ENCODE results near the gene SFI1. TPM values are rescaled to one million over a fixed set of nuclear protein-coding genes. Genes with fewer than 3 reads are reported as not detected.

SFI1 gene, protein sequence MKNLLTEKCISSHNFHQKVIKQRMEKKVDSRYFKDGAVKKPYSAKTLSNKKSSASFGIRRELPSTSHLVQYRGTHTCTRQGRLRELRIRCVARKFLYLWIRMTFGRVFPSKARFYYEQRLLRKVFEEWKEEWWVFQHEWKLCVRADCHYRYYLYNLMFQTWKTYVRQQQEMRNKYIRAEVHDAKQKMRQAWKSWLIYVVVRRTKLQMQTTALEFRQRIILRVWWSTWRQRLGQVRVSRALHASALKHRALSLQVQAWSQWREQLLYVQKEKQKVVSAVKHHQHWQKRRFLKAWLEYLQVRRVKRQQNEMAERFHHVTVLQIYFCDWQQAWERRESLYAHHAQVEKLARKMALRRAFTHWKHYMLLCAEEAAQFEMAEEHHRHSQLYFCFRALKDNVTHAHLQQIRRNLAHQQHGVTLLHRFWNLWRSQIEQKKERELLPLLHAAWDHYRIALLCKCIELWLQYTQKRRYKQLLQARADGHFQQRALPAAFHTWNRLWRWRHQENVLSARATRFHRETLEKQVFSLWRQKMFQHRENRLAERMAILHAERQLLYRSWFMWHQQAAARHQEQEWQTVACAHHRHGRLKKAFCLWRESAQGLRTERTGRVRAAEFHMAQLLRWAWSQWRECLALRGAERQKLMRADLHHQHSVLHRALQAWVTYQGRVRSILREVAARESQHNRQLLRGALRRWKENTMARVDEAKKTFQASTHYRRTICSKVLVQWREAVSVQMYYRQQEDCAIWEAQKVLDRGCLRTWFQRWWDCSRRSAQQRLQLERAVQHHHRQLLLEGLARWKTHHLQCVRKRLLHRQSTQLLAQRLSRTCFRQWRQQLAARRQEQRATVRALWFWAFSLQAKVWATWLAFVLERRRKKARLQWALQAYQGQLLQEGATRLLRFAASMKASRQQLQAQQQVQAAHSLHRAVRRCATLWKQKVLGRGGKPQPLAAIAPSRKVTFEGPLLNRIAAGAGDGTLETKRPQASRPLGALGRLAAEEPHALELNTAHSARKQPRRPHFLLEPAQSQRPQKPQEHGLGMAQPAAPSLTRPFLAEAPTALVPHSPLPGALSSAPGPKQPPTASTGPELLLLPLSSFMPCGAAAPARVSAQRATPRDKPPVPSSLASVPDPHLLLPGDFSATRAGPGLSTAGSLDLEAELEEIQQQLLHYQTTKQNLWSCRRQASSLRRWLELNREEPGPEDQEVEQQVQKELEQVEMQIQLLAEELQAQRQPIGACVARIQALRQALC
- total RNA-seq (10 to 100 TPM; 10.8 to 26.0 (median 13.7) TPM), polyA plus RNA-seq (10 to 100 TPM; 58.9 to 60.3 TPM)

DNA sequence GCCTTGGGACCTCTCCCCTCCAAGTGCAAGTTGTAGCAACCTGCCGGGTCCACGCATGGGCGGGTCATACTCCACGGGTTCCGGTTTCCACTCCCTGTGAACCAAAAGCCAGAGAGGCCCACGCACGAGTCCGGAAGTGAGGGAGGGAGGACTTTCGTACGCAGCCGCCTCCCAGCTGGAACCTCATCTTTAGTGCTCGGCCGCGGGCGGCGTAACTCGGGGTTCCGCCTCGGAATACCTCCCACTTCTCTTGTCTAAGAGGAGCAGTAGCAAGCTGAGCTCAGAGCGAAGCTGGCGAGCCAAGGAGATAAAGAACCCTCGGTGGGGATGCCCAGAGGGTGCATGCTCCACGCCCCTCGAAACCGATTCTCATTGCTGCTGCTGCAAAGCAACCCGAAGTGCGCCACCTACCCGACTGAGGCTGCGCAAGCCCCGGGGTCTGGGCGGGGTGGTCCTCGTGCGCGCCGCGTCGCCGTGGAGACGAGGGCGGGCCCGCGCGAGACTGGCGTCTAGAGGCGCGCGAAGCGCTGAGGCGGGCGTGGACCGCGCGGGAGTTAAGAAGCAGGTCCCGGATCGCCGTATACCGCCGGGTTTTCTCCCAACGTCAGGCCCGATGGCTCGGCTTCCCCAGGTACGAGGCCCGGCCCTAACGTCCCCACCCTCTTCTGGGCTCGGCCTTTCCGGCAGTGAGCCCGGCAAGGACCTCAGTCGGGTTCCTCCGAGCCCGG lies at the start of gene SFI1:
Gene SFI1 (plus strand): TSS at position 530 of the 728 bp plus-strand sequence. CDS start 11,749 bp downstream, outside the sequence.
- Histone ChIP-seq H3K4me1 (peaks cover 0 to 5% (median 0%) of the 10 kb centered on the region in 3 donors), H3K27me3 (no peaks in the 10 kb centered on the region), H3K9me3 (no peaks in the 10 kb centered on the region), H3K4me3 (peak within 1 kb of the TSS; percentile 48 to 94 (median 72)), H3K27ac (peak within 1 kb of the TSS; percentile 44 to 71 (median 64)), H3K36me3 (no peaks in the 10 kb centered on the region)
- WGBS, 2 donors: 0 to 1% methylated on average over 67 to 70 of the region's 70 CpGs
- intact Hi-C loops (cut with DNase I): no loop called here
- DNase-seq (peak; percentile 86 to 95 (median 90)), ATAC-seq (peak; percentile 95 to 99 (median 96)), FAIRE-seq (no peak)
- TF ChIP-seq, protein P1, sequence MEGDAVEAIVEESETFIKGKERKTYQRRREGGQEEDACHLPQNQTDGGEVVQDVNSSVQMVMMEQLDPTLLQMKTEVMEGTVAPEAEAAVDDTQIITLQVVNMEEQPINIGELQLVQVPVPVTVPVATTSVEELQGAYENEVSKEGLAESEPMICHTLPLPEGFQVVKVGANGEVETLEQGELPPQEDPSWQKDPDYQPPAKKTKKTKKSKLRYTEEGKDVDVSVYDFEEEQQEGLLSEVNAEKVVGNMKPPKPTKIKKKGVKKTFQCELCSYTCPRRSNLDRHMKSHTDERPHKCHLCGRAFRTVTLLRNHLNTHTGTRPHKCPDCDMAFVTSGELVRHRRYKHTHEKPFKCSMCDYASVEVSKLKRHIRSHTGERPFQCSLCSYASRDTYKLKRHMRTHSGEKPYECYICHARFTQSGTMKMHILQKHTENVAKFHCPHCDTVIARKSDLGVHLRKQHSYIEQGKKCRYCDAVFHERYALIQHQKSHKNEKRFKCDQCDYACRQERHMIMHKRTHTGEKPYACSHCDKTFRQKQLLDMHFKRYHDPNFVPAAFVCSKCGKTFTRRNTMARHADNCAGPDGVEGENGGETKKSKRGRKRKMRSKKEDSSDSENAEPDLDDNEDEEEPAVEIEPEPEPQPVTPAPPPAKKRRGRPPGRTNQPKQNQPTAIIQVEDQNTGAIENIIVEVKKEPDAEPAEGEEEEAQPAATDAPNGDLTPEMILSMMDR (IDR thresholded peaks at IDR 0.05): peak in 1 of 4 donors; percentile 7

DNA sequence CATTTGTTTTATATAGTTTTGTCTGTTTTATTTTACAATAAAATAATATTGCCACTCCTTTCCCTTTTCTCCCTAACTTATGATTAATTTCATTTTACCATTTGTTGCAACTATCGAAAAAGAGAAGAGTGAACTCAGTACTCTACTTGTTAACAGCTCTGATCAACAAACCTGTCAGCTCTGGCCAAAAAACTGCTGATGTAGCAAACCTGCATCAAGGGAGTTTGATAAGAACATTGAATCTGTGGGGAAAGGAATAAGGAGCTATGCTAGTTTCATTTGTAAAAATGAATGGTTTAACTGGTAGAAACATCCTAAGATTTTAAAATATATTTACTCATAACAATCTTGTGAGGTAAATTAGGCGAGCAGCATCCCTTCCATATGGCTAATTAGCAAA lies 49.6 kb upstream of the SFI1 start:
- DNase-seq (no peak), FAIRE-seq (no peak), ATAC-seq (no peak)
- Histone ChIP-seq H3K4me3 (no peak overlapping the region), H3K27ac (no peak overlapping the region), H3K36me3 (peaks cover 0 to 27% (median 8%) of the 10 kb centered on the region in 3 donors), H3K9me3 (no peaks in the 10 kb centered on the region), H3K27me3 (no peaks in the 10 kb centered on the region), H3K4me1 (no peaks in the 10 kb centered on the region)
- WGBS, 2 donors: 82% methylated on average over 2 of the region's 2 CpGs
- TF ChIP-seq, protein P1 (IDR thresholded peaks at IDR 0.05): no peak
- intact Hi-C loops (cut with DNase I): no loop called here

GRCh38 chr22:31447337-31447736 lies 49.0 kb upstream of the SFI1 start:
- Histone ChIP-seq H3K36me3 (peaks cover 0 to 21% (median 7%) of the 10 kb centered on the region in 3 donors), H3K4me3 (no peak overlapping the region), H3K4me1 (no peaks in the 10 kb centered on the region), H3K27ac (no peak overlapping the region), H3K27me3 (no peaks in the 10 kb centered on the region), H3K9me3 (no peaks in the 10 kb centered on the region)
- intact Hi-C loops (cut with DNase I): no loop called here
- no peak for FAIRE-seq
- ATAC-seq: no peak
- no peak for DNase-seq
- WGBS, 2 donors: 87 to 90% methylated on average over 3 of the region's 3 CpGs
- TF ChIP-seq, protein P1 (IDR thresholded peaks at IDR 0.05): no peak

- ATAC-seq (no peak), FAIRE-seq (no peak), DNase-seq (no peak)
- no peaks in the 10 kb centered on the region for H3K4me1 ChIP-seq
- H3K27ac ChIP-seq: no peak overlapping the region
- WGBS, 2 donors: 95% methylated on average over 2 of the region's 2 CpGs
- no peaks in the 10 kb centered on the region for H3K9me3 ChIP-seq
- TF ChIP-seq, protein P1 (IDR thresholded peaks at IDR 0.05): no peak
- no peaks in the 10 kb centered on the region for H3K27me3 ChIP-seq
- H3K4me3 ChIP-seq: no peak overlapping the region
- H3K36me3 ChIP-seq: peaks cover under 1 to 14% (median 3%) of the 10 kb centered on the region in 3 donors
- intact Hi-C loops (cut with DNase I): no loop called here
These were observed 48.0 kb upstream of the SFI1 start for GRCh38 chr22:31448382-31448781.

Data from pancreas (tissue), 10 donors.